ENCODE measurements around the gene FBXL17. TPM values are rescaled to one million over a fixed set of nuclear protein-coding genes. Genes with fewer than 3 reads are reported as not detected.

The FBXL17 gene
- total RNA-seq, 8 experiments from 2014 or later: 14.5 to 30.0 (median 26.6) TPM

- ATAC-seq (replicated peaks in 6 of 8): peak in 5 of 8 experiments; percentile 11 to 73 (median 48)
- in situ Hi-C loops (cut with MboI; ENCODE audit: low pct_unique_long_range_greater_than_20kb in 2 of 9, low sequenced_read_pairs in 9 of 9, unreplicated experiment in 9 of 9): no loop called here
These were observed 132.0 kb downstream of the FBXL17 start for GRCh38 chr5:108249785-108250426.

GRCh38 chr5:108249095-108249784, 132.7 kb downstream of the FBXL17 start:
- peaks cover 8 to 21% of the 10 kb centered on the region in 2 donors for H3K4me1 ChIP-seq (replicated peaks in 1 of 2)
- H3K4me3 ChIP-seq: no peak overlapping the region
- in situ Hi-C loops (cut with MboI; ENCODE audit: low pct_unique_long_range_greater_than_20kb in 2 of 9, low sequenced_read_pairs in 9 of 9, unreplicated experiment in 9 of 9): no loop called here
- peak in 1 of 8 experiments; percentile 3 for ATAC-seq (replicated peaks in 6 of 8)
- H3K27ac ChIP-seq: no peak overlapping the region
- WGBS, 10 experiments: 69 to 100% (median 94%) methylated on average over 1 to 7 of the region's 7 CpGs

More at GRCh38 chr5:108249785-108250426, 132.0 kb downstream of the FBXL17 start:
- Histone ChIP-seq H3K27ac (no peak overlapping the region), H3K4me1 (replicated peaks in 1 of 2) (peaks cover 8 to 21% of the 10 kb centered on the region in 2 donors), H3K4me3 (no peak overlapping the region)
- 29 to 72% (median 54%) methylated on average over 1 to 3 of the region's 3 CpGs for WGBS, 10 experiments

GRCh38 chr5:108238936-108239887, 142.7 kb downstream of the FBXL17 start:
- ATAC-seq (replicated peaks in 6 of 8): no peak
- Histone ChIP-seq H3K4me3 (no peak overlapping the region), H3K27ac (no peak overlapping the region), H3K4me1 (replicated peaks in 1 of 2) (no peaks in the 10 kb centered on the region)
- WGBS, 10 experiments: 40 to 100% (median 92%) methylated on average over 1 to 7 of the region's 10 CpGs
- in situ Hi-C loops (cut with MboI; ENCODE audit: low pct_unique_long_range_greater_than_20kb in 2 of 9, low sequenced_read_pairs in 9 of 9, unreplicated experiment in 9 of 9): no loop called here

DNA sequence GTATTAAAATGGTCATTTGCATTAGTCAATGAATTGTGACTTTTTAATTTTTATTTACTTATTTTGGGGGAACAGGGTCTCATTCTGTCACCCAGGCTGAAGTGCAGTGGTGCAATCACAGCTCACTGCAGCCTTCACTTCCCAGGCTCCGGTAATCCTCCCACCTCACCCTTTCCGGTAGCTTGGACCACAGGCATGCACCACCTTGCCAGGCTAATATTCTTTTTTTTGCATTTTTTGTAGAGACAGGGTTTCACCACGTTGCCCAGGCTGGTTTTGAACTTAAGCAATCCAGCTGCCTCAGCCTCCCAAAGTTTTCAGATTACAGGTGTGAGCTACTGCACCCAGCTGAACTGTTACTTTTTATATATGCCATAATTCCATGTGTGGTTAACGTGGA, 143.4 kb downstream of the FBXL17 start:
- in situ Hi-C loops (cut with MboI; ENCODE audit: low pct_unique_long_range_greater_than_20kb in 2 of 9, low sequenced_read_pairs in 9 of 9, unreplicated experiment in 9 of 9): no loop called here
- Histone ChIP-seq H3K4me1 (replicated peaks in 1 of 2) (no peaks in the 10 kb centered on the region), H3K4me3 (no peak overlapping the region), H3K27ac (no peak overlapping the region)
- no peak for ATAC-seq (replicated peaks in 6 of 8)
- 39 to 100% (median 81%) methylated on average over 1 to 4 of the region's 4 CpGs for WGBS, 10 experiments

DNA sequence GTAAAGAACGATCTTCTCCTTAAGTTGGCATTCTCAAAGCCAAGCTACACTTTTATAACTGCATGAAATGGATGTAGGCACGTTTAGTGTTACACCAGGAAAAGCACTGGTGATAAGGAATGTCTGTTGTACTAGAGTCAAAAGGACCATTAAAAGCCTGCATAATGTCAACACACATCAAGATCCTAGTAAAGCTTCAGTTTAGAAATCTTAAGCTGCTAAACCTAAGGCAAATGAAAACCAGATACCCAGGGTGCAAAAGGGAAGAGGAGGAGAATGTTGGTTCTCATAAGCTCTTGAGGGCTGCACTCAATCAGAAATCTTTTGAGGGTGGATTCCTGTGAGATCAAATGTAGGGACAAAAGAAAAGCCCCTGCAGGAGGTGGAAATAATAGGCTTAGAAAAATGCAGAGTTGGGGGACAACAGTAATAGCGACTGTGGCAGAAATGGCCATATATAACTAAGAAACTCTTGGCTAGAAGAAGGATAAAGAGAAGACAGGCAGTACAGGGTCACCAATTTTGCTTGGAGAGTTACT, 148.2 kb downstream of the FBXL17 start:
- WGBS, 10 experiments: 0 to 85% (median 72%) methylated on average over 1 to 3 of the region's 3 CpGs; no CpG with 5 or more reads in 1 of the 10 experiments
- ATAC-seq (replicated peaks in 6 of 8): no peak
- in situ Hi-C loops (cut with MboI; ENCODE audit: low pct_unique_long_range_greater_than_20kb in 2 of 9, low sequenced_read_pairs in 9 of 9, unreplicated experiment in 9 of 9): no loop called here
- Histone ChIP-seq H3K4me1 (replicated peaks in 1 of 2) (no peaks in the 10 kb centered on the region), H3K27ac (no peak overlapping the region), H3K4me3 (no peak overlapping the region)

- Histone ChIP-seq H3K27ac (no peak overlapping the region), H3K4me1 (replicated peaks in 1 of 2) (no peaks in the 10 kb centered on the region), H3K4me3 (no peak overlapping the region)
- no peak for ATAC-seq (replicated peaks in 6 of 8)
- in situ Hi-C loops (cut with MboI; ENCODE audit: low pct_unique_long_range_greater_than_20kb in 2 of 9, low sequenced_read_pairs in 9 of 9, unreplicated experiment in 9 of 9): no loop called here
These were observed 149.1 kb downstream of the FBXL17 start for GRCh38 chr5:108232805-108233204.

GRCh38 chr5:108222011-108222410, 159.9 kb downstream of the FBXL17 start:
- no peak overlapping the region for H3K4me3 ChIP-seq

GRCh38 chr5:108220834-108221233, 161.1 kb downstream of the FBXL17 start:
- in situ Hi-C loops (cut with MboI; ENCODE audit: low pct_unique_long_range_greater_than_20kb in 2 of 9, low sequenced_read_pairs in 9 of 9, unreplicated experiment in 9 of 9): no loop called here
- Histone ChIP-seq H3K4me3 (no peak overlapping the region), H3K27ac (no peak overlapping the region), H3K4me1 (replicated peaks in 1 of 2) (no peaks in the 10 kb centered on the region)
- 78 to 100% (median 100%) methylated on average over 1 of the region's 1 CpG; no CpG with 5 or more reads in 3 of the 10 experiments for WGBS, 10 experiments
- ATAC-seq (replicated peaks in 6 of 8): no peak

More at GRCh38 chr5:108222011-108222410, 159.9 kb downstream of the FBXL17 start:
- Histone ChIP-seq H3K27ac (no peak overlapping the region), H3K4me1 (replicated peaks in 1 of 2) (no peaks in the 10 kb centered on the region)
- ATAC-seq (replicated peaks in 6 of 8): no peak
- in situ Hi-C loops (cut with MboI; ENCODE audit: low pct_unique_long_range_greater_than_20kb in 2 of 9, low sequenced_read_pairs in 9 of 9, unreplicated experiment in 9 of 9): no loop called here

DNA sequence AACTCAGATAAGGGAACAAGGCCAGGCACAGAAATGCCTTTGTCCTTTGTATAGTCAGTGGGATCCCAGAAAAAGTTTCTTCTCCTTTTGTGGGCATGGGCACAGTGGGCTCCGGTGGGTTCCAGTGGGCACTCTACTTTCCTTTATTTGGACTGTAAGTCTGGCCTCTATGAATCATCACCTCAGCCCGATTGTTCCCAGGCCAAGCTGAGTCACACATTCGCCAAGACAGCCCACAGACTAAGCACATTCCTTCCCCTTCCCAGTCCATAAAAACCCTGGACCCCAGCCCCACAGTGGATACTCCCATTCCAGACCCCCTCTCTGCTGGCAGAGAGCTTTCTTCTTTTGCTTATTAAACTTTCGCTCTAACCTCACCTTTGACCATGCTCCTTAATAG, 165.0 kb downstream of the FBXL17 start:
- H3K4me3 ChIP-seq: no peak overlapping the region
- H3K27ac ChIP-seq: no peak overlapping the region
- in situ Hi-C loops (cut with MboI; ENCODE audit: low pct_unique_long_range_greater_than_20kb in 2 of 9, low sequenced_read_pairs in 9 of 9, unreplicated experiment in 9 of 9): no loop called here
- H3K4me1 ChIP-seq (replicated peaks in 1 of 2): no peaks in the 10 kb centered on the region
- WGBS, 10 experiments: 47 to 100% (median 94%) methylated on average over 1 to 4 of the region's 4 CpGs; no CpG with 5 or more reads in 2 of the 10 experiments
- no peak for ATAC-seq (replicated peaks in 6 of 8)

- no peak for ATAC-seq (replicated peaks in 6 of 8)
These were observed 167.0 kb downstream of the FBXL17 start for GRCh38 chr5:108214857-108215256.

GRCh38 chr5:108212775-108213346, 169.0 kb downstream of the FBXL17 start:
- in situ Hi-C loops (cut with MboI; ENCODE audit: low pct_unique_long_range_greater_than_20kb in 2 of 9, low sequenced_read_pairs in 9 of 9, unreplicated experiment in 9 of 9): no loop called here
- H3K27ac ChIP-seq: no peak overlapping the region
- no peak overlapping the region for H3K4me3 ChIP-seq
- no peaks in the 10 kb centered on the region for H3K4me1 ChIP-seq (replicated peaks in 1 of 2)
- peak in 2 of 8 experiments; percentile 17 to 30 for ATAC-seq (replicated peaks in 6 of 8)
- WGBS, 10 experiments: 0 to 20% methylated on average over 1 of the region's 3 CpGs; no CpG with 5 or more reads in 8 of the 10 experiments

More at GRCh38 chr5:108214857-108215256, 167.0 kb downstream of the FBXL17 start:
- no peak overlapping the region for H3K27ac ChIP-seq
- no peaks in the 10 kb centered on the region for H3K4me1 ChIP-seq (replicated peaks in 1 of 2)
- in situ Hi-C loops (cut with MboI; ENCODE audit: low pct_unique_long_range_greater_than_20kb in 2 of 9, low sequenced_read_pairs in 9 of 9, unreplicated experiment in 9 of 9): no loop called here
- H3K4me3 ChIP-seq: no peak overlapping the region

GRCh38 chr5:108206707-108207106, 175.2 kb downstream of the FBXL17 start:
- H3K27ac ChIP-seq: no peak overlapping the region
- no peak overlapping the region for H3K4me3 ChIP-seq
- ATAC-seq (replicated peaks in 6 of 8): no peak
- WGBS, 10 experiments: 81 to 100% (median 100%) methylated on average over 2 of the region's 2 CpGs; no CpG with 5 or more reads in 5 of the 10 experiments
- in situ Hi-C loops (cut with MboI; ENCODE audit: low pct_unique_long_range_greater_than_20kb in 2 of 9, low sequenced_read_pairs in 9 of 9, unreplicated experiment in 9 of 9): no loop called here
- no peaks in the 10 kb centered on the region for H3K4me1 ChIP-seq (replicated peaks in 1 of 2)

- in situ Hi-C loops (cut with MboI; ENCODE audit: low pct_unique_long_range_greater_than_20kb in 2 of 9, low sequenced_read_pairs in 9 of 9, unreplicated experiment in 9 of 9): no loop called here
- no peak for ATAC-seq (replicated peaks in 6 of 8)
- Histone ChIP-seq H3K4me1 (replicated peaks in 1 of 2) (peaks cover 0 to 9% of the 10 kb centered on the region in 2 donors), H3K4me3 (no peak overlapping the region), H3K27ac (no peak overlapping the region)
These were observed 180.2 kb downstream of the FBXL17 start for GRCh38 chr5:108201721-108202120.
